Astrocyte of the hippocampus (primary cell): Measurements from ENCODE around the gene PRAMEF1.
"Not testable (repeated sequence)": the region's sequence is repeated elsewhere in the genome, so short reads cannot be mapped to it uniquely, and the experiment has no call there.

Experiments
- DNase-seq: peaks from one replicate; pipeline ENCODE4 v3.0.0; 2011; ENCODE audit warnings: low read depth, low spot score

Gene PRAMEF1

GRCh38 chr1:12776801-12777557, 14.2 kb upstream of the PRAMEF1 start:
- DNase-seq = no peak

- no peak for DNase-seq
Observed at GRCh38 chr1:12778061-12778460, 13.1 kb upstream of the PRAMEF1 start.

GRCh38 chr1:12778907-12779306, 12.3 kb upstream of the PRAMEF1 start:
- no peak for DNase-seq

- not testable (repeated sequence) for DNase-seq
Observed at GRCh38 chr1:12781488-12781887, 9.7 kb upstream of the PRAMEF1 start.

GRCh38 chr1:12783783-12784182, 7.4 kb upstream of the PRAMEF1 start:
- DNase-seq = not testable (repeated sequence)

GRCh38 chr1:12784729-12785128, 6.5 kb upstream of the PRAMEF1 start:
- peak; percentile 21 for DNase-seq

GRCh38 chr1:12798911-12799310, 7.7 kb downstream of the PRAMEF1 start:
- no peak for DNase-seq

GRCh38 chr1:12799730-12800129, 8.5 kb downstream of the PRAMEF1 start:
- no peak for DNase-seq

- DNase-seq = no peak
Observed at GRCh38 chr1:12809933-12810332, 18.7 kb downstream of the PRAMEF1 start.

GRCh38 chr1:12810691-12811408, 19.7 kb downstream of the PRAMEF1 start:
- peak; percentile 36 for DNase-seq

GRCh38 chr1:12811409-12811784, 20.2 kb downstream of the PRAMEF1 start:
- no peak for DNase-seq

GRCh38 chr1:12819061-12819460, 27.9 kb downstream of the PRAMEF1 start:
- not testable (repeated sequence) for DNase-seq

- not testable (repeated sequence) for DNase-seq
Observed at GRCh38 chr1:12831310-12831709, 40.1 kb downstream of the PRAMEF1 start, which contains the start of gene PRAMEF11. Gene PRAMEF11 (minus strand): TSS chr1:12831410. CDS start chr1:12828789, 2,621 bp downstream.

GRCh38 chr1:12833251-12833650, 42.1 kb downstream of the PRAMEF1 start:
- not testable (repeated sequence) for DNase-seq
